ENCODE data around the gene PTTG1IP.

Gene PTTG1IP

GRCh38 chr21:44862869-44863685 is 10.4 kb downstream of the PTTG1IP start:
- no peak for DNase-seq

- no peak for DNase-seq
Observed at GRCh38 chr21:44858791-44859190, 14.7 kb downstream of the PTTG1IP start.

GRCh38 chr21:44858291-44858690 is 15.2 kb downstream of the PTTG1IP start:
- no peak for DNase-seq

- no peak for DNase-seq
Observed at GRCh38 chr21:44857127-44857892, 16.2 kb downstream of the PTTG1IP start.

GRCh38 chr21:44856131-44856530 is 17.4 kb downstream of the PTTG1IP start:
- DNase-seq, result no peak

- no peak for DNase-seq
Observed at GRCh38 chr21:44855572-44855971, 17.9 kb downstream of the PTTG1IP start.

GRCh38 chr21:44854664-44855446 is 18.6 kb downstream of the PTTG1IP start:
- DNase-seq, result peak in 5 of 6 experiments; percentile 14 to 40 (median 20)

- peak in 2 of 6 experiments; percentile 29 to 40 for DNase-seq
Observed at GRCh38 chr21:44854391-44854663, 19.2 kb downstream of the PTTG1IP start.

GRCh38 chr21:44853601-44854390 is 19.7 kb downstream of the PTTG1IP start:
- DNase-seq, result no peak

GRCh38 chr21:44850905-44851657 is 22.4 kb downstream of the PTTG1IP start:
- peak in 1 of 6 experiments; percentile 39 for DNase-seq

GRCh38 chr21:44850208-44850800 is 23.2 kb downstream of the PTTG1IP start:
- no peak for DNase-seq

GRCh38 chr21:44849616-44850130 is 23.8 kb downstream of the PTTG1IP start:
- no peak for DNase-seq

GRCh38 chr21:44848821-44849521 is 24.5 kb downstream of the PTTG1IP start:
- no peak for DNase-seq

- no peak for DNase-seq
Observed at GRCh38 chr21:44847261-44848056, 26.0 kb downstream of the PTTG1IP start.

GRCh38 chr21:44846485-44847260 is 26.8 kb downstream of the PTTG1IP start:
- peak; percentile 29 to 57 (median 34) for DNase-seq

- no peak for DNase-seq
Observed at GRCh38 chr21:44846224-44846484, 27.3 kb downstream of the PTTG1IP start.

GRCh38 chr21:44845418-44846223 is 27.9 kb downstream of the PTTG1IP start:
- DNase-seq, result peak; percentile 25 to 61 (median 42)

GRCh38 chr21:44844256-44844655 is 29.2 kb downstream of the PTTG1IP start:
- no peak for DNase-seq

Measured in stimulated activated naive CD4-positive, alpha-beta T cell (primary cell).